Thyroid gland (tissue), 4 donors: Measurements from ENCODE around the gene CFAP157. TPM values are rescaled to one million over a fixed set of nuclear protein-coding genes. Genes with fewer than 3 reads are reported as not detected.

Experiments
- DNase-seq, 2 donors: peaks; one replicate each; pipeline ENCODE4 v3.0.0-alpha.2; 2019
- H3K27ac ChIP-seq, 3 donors: fragments of 200-600 bp; sonication (generic); 1 replicate in 2 of 3; 2 replicates in 1 of 3; pipeline ENCODE4 v1.5.1; 2016 to 2019; ENCODE audit warnings: mild to moderate bottlenecking in 1 of 3, moderate library complexity in 1 of 3
- H3K27me3 ChIP-seq: fragments of 200-600 bp; sonication (generic); one replicate; pipeline ENCODE4 v1.5.1; 2019
- H3K36me3 ChIP-seq, 2 donors: fragments of 200-600 bp; sonication (generic); one replicate each; pipeline ENCODE4 v1.5.1; 2016 to 2019
- H3K4me1 ChIP-seq, 2 donors: fragments of 200-600 bp; sonication (generic); one replicate each; pipeline ENCODE4 v1.5.1; 2017 to 2019
- H3K4me3 ChIP-seq, 3 donors: fragments of 200-600 bp; sonication (generic); replicated peaks in 1 of 3; 1 replicate in 2 of 3; 2 replicates in 1 of 3; pipeline ENCODE4 v1.5.1; 2016; ENCODE audit warnings: mild to moderate bottlenecking in 1 of 3
- H3K9me3 ChIP-seq: fragments of 200-600 bp; sonication (generic); one replicate; pipeline ENCODE4 v1.5.1; 2017
- POLR2A ChIP-seq, 2 donors: fragments of 450-650 bp; IDR thresholded peaks; one replicate each; pipeline ENCODE4 v1.6.1; 2017; ENCODE audit warnings: antibody characterized with exemption in 2 of 2, mild to moderate bottlenecking in 2 of 2, moderate library complexity in 1 of 2
- WGBS, 2 donors: methylation state at CpG; one replicate each; pipeline ENCODE4 v1.1.5; 2017; 5-methylcytosine and 5-hydroxymethylcytosine counted together
- intact Hi-C: fragments of 100-400 bp; cut with DNase I; formaldehyde crosslinking; loops from one replicate; pipeline ENCODE4 v1.15.1; 2023
- total RNA-seq, 4 donors: library from RNA; depleted of rRNA; stranded (reverse); fragments of >200 nt; gene quantifications; one replicate each; pipeline ENCODE4 v1.2.3, GENCODE V29; 2016
- TF ChIP-seq, protein P1 (sequence below), 6 experiments: fragments of 200-600 bp in 3 of 6; fragments of 450-650 bp in 3 of 6; sonication (generic) in 3 of 6; IDR thresholded peaks; one replicate each; pipeline ENCODE4 v1.5.1; 2016 to 2019; ENCODE audit warnings: antibody characterized with exemption in 6 of 6, mild to moderate bottlenecking in 2 of 6, inconsistent platforms in 1 of 6, moderate library complexity in 1 of 6

Gene CFAP157
- total RNA-seq, 4 donors from 2014 or later = 0.22 to 3.0 TPM; not detected in 2

- intact Hi-C loops = no loop called here
- 81 to 89% methylated on average over 9 of the region's 9 CpGs for WGBS, 2 donors
- no peaks in the 10 kb centered on the region for H3K27me3 ChIP-seq
- TF ChIP-seq POLR2A (IDR thresholded peaks at IDR 0.05) = no peak
- TF ChIP-seq, protein P1, sequence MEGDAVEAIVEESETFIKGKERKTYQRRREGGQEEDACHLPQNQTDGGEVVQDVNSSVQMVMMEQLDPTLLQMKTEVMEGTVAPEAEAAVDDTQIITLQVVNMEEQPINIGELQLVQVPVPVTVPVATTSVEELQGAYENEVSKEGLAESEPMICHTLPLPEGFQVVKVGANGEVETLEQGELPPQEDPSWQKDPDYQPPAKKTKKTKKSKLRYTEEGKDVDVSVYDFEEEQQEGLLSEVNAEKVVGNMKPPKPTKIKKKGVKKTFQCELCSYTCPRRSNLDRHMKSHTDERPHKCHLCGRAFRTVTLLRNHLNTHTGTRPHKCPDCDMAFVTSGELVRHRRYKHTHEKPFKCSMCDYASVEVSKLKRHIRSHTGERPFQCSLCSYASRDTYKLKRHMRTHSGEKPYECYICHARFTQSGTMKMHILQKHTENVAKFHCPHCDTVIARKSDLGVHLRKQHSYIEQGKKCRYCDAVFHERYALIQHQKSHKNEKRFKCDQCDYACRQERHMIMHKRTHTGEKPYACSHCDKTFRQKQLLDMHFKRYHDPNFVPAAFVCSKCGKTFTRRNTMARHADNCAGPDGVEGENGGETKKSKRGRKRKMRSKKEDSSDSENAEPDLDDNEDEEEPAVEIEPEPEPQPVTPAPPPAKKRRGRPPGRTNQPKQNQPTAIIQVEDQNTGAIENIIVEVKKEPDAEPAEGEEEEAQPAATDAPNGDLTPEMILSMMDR (IDR thresholded peaks at IDR 0.05) = no peak
- no peaks in the 10 kb centered on the region for H3K9me3 ChIP-seq
- no peaks in the 10 kb centered on the region for H3K36me3 ChIP-seq
- H3K4me1 ChIP-seq = peaks cover 17 to 18% of the 10 kb centered on the region in 2 donors
- no peak overlapping the region for H3K27ac ChIP-seq
- no peak overlapping the region for H3K4me3 ChIP-seq
- DNase-seq = no peak
Measured at GRCh38 chr9:127711226-127711701, 4.5 kb downstream of the CFAP157 start.

DNA sequence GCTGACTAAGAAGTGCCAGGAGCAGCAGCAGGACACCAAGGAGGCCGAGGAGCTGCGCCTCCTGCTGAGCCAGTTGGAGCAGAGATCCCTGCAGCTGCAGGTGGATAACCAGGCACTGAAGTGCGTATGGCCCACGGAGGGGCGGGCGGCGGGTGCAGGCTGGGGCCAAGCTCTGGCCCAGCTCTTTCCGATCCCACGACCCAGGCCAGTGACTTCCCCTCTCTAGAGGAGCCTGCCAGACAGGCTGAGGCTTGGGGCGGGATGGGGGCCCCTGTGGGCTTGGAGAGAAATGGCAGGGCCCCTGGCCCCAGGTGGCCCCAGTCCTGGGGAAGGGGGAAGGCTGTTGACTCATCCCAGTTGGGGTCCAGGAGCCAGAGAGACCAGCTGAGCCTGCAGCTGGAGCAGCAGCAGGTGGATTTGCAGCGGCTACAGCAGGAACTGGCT is 5.1 kb downstream of the CFAP157 start:
- Histone ChIP-seq H3K4me3 (no peak overlapping the region), H3K27me3 (no peaks in the 10 kb centered on the region), H3K36me3 (no peaks in the 10 kb centered on the region), H3K9me3 (no peaks in the 10 kb centered on the region), H3K4me1 (peaks cover 18 to 23% of the 10 kb centered on the region in 2 donors), H3K27ac (no peak overlapping the region)
- WGBS, 2 donors = 87% methylated on average over 9 of the region's 11 CpGs
- intact Hi-C loops = no loop called here
- DNase-seq = no peak
- TF ChIP-seq, protein P1 (IDR thresholded peaks at IDR 0.05) = no peak
- no peak for TF ChIP-seq POLR2A (IDR thresholded peaks at IDR 0.05)

DNA sequence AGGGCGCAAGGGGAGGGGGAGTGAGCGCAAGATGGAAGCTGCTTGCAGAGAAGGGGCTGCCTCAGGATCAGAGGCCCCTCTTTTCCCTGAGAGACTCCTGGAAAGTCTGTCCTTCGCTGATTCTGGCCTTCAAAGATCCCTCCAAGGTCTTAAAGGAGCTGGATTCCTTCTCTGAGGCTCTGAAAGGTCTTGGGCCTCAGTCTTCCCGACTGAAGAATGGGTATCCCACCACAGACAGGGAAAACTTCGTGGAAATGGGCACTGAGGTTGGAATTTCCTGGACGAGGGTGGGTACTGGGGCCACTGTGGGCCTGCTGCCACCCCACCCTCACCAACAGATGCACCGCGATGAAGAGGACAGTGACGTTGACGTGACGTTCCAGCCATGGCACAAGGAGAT is 5.6 kb downstream of the CFAP157 start:
- Histone ChIP-seq H3K27me3 (no peaks in the 10 kb centered on the region), H3K27ac (no peak overlapping the region), H3K4me3 (no peak overlapping the region), H3K9me3 (no peaks in the 10 kb centered on the region), H3K36me3 (no peaks in the 10 kb centered on the region), H3K4me1 (peaks cover 18 to 29% of the 10 kb centered on the region in 2 donors)
- DNase-seq = no peak
- intact Hi-C loops = no loop called here
- 93 to 94% methylated on average over 9 to 11 of the region's 11 CpGs for WGBS, 2 donors
- TF ChIP-seq, protein P1 (IDR thresholded peaks at IDR 0.05) = no peak
- no peak for TF ChIP-seq POLR2A (IDR thresholded peaks at IDR 0.05)

- no peaks in the 10 kb centered on the region for H3K9me3 ChIP-seq
- intact Hi-C loops = no loop called here
- no peak overlapping the region for H3K27ac ChIP-seq
- peaks cover 18 to 33% of the 10 kb centered on the region in 2 donors for H3K4me1 ChIP-seq
- DNase-seq = no peak
- TF ChIP-seq POLR2A (IDR thresholded peaks at IDR 0.05) = no peak
- TF ChIP-seq, protein P1 (IDR thresholded peaks at IDR 0.05) = no peak
- no peaks in the 10 kb centered on the region for H3K36me3 ChIP-seq
- 92% methylated on average over 9 of the region's 10 CpGs; no CpG with 5 or more reads in 1 of the 2 donors for WGBS, 2 donors
- no peaks in the 10 kb centered on the region for H3K27me3 ChIP-seq
- no peak overlapping the region for H3K4me3 ChIP-seq
Measured at GRCh38 chr9:127712867-127713266, 6.1 kb downstream of the CFAP157 start.

DNA sequence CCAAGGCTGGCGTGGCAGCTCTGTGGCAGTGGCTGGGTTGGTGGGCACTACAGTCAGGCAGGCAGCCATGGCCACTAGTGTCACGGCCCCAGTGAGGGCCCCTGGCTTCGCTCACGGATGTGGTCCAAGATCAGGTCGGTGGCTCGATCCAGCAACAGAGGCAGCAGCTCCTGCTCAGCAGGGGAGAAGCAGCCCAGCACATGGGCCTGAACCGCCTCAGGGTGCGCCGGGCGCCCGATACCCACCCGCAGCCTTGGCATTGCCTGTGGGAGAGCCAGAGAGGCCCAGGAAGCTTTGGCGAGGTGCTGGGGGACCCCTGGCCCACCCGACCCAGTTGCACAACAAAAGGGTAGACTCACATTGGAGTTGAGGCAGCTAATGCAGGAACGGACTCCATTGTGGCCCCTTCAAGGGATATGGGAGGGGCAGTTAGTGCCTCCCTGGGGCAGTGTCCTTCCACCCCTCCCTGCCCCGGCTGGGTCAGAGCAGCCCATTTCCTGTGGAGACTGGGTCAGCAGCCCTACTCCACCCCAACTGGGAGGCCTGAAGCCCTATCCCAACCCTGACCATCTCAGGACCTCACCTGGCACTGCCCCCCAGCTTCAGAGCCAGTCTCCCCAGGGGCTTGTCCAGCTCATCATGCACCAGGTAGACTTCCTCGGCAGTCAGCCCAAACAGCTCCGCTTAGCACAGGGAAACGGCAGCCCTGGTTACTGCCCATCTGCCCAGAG is 7.4 kb downstream of the CFAP157 start:
- TF ChIP-seq, protein P1 (IDR thresholded peaks at IDR 0.05) = no peak
- no peak for TF ChIP-seq POLR2A (IDR thresholded peaks at IDR 0.05)
- WGBS, 2 donors = 57 to 58% methylated on average over 5 to 6 of the region's 19 CpGs
- Histone ChIP-seq H3K27me3 (no peaks in the 10 kb centered on the region), H3K4me1 (peaks cover 18 to 33% of the 10 kb centered on the region in 2 donors), H3K27ac (peak overlapping the region in 1 of 3 donors; percentile 43), H3K36me3 (no peaks in the 10 kb centered on the region), H3K4me3 (peak overlapping the region in 1 of 3 donors; percentile 77), H3K9me3 (no peaks in the 10 kb centered on the region)
- intact Hi-C loops = no loop called here
- DNase-seq = no peak
